ENCODE results near the gene TRIM71.
"Not testable (repeated sequence)": the region's sequence is repeated elsewhere in the genome, so short reads cannot be mapped to it uniquely, and the experiment has no call there.

TRIM71 gene

DNA sequence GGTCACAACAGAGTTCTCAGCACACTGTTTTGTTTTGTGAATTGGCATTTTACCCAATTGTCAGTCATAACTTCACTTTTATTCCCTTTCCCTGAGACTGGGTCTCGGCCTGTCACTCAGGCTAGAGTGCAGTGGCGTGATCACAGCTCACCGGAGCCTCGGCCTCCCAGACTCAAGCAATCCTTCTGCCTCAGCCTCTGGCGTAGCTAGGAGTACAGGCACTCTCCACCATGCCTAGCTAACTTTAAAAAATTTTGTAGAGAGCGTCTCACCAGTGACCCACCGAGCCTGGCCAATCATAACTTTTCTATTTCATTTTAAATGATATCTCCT is 26.5 kb downstream of the TRIM71 start:
- DNase-seq: no peak

DNA sequence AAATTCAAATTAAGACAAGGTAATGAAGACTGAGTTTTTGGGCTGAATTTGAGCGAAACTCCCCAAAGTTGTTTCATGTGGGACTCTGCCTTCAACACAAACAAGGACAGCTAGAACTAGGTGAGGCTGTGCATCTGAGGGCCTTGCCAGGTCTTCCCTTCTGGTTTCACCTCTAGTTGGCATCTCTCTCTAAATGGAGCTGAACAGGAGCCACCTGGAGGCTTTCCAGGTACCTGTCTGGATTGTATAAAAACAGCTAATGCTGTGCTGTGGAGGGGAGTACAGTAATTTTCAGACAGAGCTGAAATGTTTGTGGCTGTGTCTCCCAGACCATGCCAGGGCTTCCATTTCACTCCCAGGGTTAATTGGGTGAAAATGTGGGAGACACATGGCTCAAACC is 27.1 kb downstream of the TRIM71 start:
- DNase-seq: no peak

DNA sequence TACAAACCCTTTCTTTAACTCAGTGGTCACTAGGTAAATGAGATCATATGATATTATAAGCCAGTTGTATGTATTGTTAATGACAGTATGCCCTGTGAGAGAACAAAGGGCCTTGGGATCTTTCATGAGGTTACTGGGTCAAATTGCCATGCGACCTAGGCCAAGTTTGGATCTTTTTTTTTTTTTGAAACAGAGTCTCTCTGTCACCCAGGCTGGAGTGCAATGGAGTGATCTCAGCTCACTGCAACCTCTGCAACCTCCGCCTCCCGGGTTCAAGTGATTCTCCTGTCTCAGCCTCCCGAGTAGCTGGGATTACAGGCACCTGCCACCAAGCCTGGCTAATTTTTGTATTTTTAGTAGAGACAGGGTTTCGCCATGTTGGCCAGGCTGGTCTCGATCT is 27.7 kb downstream of the TRIM71 start:
- DNase-seq: not testable (repeated sequence)

DNA sequence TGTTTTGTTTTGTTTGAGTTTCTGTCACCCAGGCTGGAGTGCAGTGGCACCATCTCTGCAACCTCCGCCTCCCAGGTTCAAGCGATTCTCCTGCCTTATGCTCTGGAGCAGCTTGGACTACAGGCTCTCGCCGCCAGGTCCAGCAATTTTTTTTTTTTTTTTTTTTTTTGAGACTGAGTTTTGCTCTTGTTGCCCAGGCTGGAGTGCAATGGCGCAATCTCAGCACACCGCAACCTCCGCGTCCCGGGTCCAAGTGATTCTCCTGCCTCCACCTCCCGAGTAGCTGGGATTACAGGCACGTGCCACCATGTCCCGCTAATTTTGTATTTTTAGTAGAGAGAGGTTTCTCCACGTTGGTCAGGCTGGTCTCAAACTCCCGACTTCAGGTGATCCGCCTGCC is 29.2 kb downstream of the TRIM71 start:
- not testable (repeated sequence) for DNase-seq

DNA sequence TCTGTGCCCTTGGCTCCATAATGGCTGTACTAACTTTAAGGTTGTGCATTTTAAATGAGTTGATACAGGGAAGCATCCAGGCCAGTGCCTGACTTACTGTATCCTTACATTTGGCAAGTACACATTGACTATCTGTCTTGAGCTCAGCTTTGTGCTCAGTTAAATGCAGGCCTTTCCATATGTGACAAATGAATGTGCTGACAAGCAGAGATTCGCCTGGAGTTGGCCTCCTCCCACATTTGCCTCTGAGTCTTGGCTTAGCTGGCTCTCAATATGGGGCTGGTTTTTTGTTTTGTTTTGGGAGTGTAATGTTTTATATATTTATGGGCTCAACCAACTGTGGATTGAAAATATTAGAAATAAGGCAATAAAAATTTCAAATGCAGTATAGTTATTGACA is 29.7 kb downstream of the TRIM71 start:
- no peak for DNase-seq

DNA sequence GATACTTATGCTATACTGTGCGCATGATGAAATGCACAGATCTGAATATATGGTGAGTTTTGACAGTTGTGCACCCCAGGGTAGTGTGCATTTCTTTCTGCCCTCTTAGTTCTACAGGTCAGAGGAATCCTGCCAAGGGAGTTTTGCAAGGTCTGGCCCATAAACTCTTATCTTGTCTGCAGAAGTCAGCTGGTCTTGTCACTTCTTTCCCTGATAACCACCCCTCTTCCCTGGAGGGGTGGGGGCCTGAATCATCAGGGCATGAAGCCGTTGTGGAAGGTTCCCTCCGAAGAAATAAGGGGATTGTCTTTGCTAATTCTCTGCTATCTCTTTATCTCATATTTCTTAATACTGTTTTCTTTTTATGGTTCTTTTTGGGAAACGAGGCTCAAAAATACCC is 30.4 kb downstream of the TRIM71 start:
- DNase-seq: no peak

DNA sequence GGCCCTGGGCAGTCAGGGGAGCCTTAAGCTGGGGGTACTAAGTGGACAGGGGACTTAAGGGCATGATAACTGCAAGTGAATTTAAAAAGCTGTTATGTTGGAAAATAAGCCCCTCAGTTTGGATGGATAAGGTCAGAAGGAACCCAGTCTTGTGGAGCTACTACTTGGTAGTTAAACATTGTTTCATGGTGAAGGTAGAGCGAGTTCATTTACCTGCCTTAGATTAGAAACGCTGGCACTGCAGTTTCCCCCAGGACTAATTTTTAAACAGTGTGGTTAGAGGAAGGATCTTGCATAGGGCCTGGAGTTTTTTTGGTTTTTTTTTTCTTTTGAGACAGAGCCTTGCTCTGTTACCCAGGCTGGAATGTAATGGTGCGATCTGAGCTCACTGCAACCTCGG is 31.2 kb downstream of the TRIM71 start:
- DNase-seq: no peak

DNA sequence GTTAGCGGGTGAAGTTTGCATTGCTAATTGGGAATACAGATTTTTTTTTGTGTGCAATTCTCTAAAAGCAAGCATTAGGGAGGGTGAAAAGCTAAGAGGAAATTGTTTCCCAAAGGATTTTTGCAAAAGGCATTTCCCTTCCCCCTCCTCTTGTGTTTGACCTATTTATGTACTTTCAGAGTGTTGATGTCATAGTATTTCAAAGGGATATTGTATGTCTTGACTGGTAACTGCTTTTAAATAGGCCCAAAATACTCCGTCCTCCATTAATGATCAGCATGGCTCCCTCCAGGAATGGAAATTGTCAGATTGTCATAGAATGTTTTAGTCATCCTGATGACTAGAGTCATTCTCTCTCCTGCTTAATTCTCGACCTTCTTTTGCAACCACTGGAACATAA is 32.4 kb downstream of the TRIM71 start:
- no peak for DNase-seq

DNA sequence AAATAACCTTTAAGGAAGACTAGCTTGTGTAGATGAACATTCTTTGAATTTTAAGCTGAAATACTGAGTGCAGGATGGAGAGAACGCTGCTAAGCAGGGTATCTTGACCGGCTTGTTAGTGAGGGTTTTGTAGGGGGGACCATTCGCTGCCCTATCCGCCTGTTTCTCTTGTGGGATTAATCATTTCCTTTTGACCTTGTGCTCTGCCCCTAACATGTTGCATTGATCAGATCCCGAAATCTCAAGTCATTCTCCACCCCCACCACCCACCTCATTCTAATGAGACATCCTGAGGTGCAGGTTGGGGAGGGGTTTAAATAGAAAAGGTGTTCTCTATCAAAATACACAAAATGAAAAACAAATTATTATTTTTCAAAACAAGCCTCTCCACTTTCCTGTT is 32.8 kb downstream of the TRIM71 start:
- DNase-seq: no peak

DNA sequence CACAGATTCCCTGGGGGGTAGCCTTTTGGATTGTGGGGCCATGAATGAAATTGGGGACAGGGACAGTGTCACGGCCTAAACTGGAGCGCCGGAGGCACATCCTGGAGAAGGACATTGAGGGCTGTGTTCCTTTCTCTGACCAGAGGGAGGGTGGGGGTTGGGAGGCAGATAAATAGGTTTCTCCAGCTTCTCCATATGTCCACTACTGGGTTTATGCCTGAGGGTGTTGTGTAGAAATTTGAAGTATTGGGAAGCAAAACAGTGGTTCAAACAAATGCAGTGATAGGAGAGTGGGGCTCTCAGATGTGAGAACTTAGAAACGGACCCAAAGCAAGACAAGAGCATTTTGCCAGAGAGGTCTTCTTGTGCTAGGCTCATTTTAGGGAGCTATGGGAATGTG is 34.3 kb downstream of the TRIM71 start:
- no peak for DNase-seq

DNA sequence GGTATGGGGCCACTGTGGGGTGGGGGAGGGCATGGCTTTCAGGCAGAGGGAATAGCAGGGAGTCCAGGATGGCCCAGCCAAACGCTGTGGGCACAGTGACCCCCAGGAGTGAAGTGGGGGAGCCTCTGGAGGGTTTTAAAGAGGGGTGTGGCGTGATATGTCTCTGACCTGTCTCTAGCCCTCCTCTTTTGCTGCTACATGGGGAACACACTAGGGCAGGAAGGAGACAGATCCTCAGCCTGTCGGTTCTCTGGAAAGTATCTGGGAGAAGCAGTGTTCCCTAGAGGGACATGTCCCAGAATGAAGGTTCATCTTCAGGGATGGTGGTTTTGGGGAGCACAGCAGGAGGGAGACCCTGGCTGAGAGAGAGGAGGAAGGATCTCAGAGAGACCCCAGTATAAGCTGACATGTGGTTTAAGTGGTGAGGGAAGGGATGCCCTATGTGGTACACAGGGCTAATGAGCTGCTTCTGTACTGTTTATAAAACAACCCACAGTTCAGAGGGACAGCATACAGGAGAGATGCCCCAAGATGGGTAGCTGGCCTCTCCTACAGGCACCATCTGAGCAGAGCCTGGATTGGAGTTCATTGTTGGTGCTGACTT is 37.7 kb downstream of the TRIM71 start:
- no peak for DNase-seq

DNA sequence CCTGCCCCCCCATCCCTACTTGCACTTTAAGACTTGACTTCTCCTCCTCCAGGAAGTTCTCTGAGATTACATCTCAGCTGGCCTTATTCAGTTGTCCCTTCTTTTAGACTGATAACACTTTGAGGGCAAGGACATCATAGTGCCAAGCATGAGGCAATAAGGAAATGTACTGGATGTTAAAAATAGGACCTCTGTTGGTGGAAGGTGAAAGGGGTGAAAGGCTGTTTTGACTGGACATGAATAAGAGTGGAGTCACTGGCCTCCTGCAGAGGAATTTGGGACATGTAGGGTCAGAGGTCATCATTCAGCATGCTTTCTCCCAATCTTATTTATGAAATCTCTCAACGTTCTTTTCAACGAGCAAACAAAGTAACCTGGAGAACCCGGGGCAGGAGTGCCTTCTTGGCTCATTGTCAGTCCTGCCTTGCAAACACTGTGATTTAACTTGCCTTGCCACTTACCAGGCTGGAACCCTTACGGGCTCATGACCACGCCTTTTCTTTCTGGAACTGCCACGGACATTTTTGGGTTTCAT is 38.6 kb downstream of the TRIM71 start:
- DNase-seq: no peak

DNA sequence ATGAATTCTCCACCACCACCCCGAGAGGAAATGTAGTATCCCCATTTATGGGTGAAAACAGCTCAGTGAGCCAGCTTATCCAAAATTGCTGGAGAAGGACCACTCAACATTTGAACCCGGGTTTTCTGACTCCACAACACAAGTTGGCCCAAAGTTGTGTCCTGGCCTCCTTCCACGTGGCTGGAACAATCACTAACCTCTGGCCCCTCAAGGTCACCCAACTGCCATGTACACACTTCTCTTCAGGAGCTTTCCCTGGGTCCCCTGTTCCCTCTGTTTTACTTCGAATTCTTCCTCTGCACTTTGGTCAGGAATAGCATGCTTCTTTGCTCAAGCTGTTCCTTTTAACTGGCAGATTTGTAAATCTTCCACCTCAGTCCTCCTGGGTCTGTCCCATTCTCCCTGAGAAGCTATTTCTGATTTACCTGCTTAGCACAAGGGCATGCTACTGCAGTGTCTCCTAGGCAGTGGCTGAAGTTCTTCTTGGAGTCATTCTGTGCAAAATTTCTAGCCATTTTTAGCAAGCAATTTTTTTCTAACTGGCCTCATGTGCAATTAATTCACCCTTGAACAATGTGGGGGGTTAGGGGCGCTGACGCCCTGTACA is 39.2 kb downstream of the TRIM71 start:
- DNase-seq: no peak

DNA sequence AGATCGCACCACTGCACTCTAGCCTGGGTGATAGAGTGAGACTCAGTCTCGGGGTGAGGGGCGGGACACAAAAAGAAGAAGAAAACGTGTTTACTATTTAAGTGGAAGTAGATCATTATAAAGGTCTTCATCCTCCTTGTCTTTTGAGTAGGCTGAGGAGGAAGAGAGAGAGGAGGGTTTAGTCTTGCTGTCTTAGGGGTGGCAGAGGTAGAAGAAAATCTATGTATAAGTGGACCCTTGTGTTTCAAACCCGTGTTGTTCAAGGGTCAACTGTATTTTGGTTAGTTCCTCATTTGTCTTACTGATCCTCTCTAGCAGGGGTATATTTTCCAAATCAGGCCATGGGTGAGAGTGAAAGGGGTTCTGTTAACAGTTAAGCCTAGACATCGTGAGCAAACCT is 40.1 kb downstream of the TRIM71 start:
- no peak for DNase-seq

DNA sequence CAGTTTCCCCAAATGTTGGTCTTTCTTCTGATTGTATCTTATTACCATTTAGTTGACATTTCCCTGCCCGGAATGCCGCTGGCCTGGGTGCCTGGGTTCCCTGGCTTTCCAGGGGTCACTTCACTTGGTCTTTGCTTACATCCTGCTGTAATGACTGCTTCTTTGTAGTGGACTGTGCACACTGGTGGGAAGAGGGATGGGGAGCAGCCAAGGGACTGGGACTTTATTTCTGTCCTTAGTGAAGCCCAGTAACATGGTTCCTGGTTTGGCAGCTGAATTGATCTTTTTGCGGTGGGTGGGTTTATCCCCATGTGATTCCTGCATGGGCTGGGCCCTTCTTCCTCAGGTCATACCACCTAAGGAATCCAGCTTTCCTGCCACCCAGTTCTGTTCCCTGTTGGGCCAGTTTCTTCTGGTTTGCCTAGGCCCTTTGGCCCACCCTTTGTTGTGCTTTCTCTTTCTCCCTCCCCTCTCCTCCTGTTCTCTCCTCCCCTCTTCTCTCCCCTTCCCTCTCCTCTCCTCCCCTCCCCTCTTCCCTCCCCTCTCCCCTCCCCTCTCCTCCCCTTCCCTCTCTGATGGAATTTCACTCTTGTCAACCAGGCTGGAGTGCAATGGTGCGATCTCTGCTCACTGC is 41.9 kb downstream of the TRIM71 start:
- DNase-seq: no peak

DNA sequence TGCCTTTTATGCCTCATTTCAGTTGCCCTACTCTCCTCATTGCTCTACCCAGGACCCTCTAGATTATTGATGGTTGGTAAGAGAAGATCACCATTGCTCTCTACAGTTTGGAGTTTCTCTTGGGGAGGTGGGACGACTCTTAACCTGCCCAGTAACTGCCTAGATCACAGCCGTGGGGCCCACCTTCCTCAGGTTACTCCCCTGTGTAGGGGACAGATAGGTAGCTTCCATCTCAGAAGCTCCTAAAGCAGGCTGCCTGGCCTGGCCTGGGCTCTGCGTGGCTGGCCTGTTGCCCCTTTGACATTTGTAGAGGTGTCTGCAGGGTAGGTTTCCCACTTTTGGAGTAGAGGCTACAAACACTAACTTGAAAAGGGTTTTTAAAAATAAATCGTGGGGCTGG is 42.7 kb downstream of the TRIM71 start:
- no peak for DNase-seq

DNA sequence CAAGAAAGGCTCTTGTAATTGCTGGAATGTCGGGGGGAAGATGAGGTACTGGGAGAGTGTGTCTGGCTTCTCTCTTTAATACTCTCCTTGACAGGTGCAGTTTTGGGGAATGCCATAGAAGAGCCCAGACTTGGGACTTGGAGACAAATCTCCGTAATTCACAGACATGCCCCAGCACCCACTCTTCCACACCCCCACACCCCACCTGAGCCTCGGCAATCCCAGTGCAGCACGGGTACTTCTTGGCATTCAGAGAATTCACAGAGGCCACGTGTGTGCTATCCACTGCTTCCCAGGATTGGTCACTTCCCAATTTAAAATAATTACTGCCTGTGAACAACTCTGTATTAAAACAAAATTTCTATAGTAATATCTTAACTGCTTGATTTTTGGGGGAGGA is 43.9 kb downstream of the TRIM71 start:
- DNase-seq: no peak

DNA sequence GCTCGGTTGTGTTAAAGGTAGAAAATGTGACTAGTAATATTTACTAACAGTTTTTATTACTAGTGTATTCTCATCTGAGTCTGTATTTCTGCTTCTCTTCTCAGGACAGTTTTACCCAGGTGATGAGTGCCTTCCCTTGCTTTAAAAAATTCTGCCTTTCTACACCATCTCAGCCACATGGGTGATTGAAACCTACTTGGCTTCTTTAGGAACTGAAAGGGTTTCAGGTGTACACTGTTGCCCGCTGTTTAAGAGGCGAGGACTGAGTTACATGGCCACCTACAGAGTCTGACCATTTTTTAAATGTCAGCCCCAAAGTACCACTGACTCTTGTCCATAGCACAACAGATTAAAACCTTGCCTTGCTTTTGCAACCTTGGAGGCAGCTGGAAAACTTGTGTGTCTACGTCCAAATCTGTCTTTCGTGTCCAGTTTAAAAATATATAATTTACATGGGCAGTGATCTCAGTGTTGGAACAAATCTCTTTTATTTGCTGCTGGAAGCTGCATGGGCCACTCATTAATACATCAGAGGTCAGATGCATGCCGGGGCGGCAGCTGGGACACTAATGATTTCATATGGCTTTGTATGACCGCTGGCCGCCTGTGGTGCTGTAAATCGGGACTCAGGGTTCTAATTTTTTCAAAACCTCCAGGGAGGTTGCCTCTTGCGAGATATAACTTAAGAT is 44.6 kb downstream of the TRIM71 start:
- no peak for DNase-seq

DNA sequence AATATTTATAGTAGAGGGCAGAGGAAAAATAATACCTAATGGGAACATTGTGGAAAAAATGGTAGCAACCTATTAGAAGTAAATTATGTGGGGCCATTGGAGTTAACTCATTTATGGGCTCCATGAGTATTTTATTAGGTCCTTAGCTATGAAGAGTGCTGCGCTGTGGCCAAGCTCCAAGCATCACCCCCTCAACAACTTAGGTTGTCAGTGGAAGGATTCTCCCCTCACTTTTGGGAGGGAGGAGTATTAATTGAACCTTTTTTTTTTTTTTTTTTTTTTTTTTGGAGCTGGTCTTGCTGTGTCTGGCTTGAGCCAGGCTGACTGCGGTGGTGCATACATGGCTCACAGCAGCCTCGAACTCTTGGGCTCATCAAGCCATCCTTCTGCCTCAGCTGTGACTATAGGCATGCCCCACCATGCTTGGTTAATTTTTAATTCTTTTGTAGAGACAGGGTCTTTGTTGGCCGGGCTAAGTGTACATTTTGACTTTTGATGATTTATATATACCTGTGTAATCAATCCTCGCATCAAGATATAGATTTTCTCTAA is 45.2 kb downstream of the TRIM71 start:
- no peak for DNase-seq

DNA sequence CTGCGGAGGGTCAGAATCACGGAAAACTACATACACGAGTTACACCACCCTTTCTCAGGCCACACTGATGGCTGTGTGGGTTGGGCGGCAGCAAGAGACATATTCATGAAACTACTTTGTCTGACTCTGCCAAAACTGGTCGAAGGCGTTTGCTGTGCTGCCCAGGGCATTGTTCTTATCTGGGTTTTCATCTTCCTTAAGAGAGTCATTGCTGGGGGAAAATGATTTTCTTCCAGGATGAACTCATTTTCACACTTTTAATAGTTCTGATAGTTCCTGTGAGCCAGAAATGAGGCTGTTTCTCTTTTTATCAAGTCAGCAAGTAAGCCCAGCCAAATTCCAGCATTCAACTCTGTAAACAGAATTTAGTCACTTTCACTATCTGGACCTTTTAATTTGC is 47.6 kb downstream of the TRIM71 start:
- DNase-seq: no peak

DNA sequence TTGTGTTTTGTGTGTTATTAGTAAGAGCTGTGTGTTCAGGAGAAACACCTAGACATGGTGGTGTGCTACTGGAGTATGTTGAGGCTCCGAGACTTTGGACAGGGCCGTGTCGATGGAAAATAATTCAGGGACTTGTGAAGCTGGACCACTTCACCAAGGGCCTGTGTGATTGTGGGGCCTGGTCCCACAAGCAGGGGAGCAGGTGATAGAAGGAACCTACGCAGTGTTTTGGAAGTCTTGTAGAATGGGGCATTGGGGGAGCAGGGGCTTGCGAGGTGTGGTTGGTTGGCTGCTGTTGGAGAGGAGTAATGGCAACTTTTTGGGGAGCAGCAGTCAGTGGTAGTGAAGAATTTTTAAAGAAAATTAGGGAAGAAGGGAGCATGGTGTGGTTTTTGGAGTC is 48.7 kb downstream of the TRIM71 start:
- DNase-seq: no peak

DNA sequence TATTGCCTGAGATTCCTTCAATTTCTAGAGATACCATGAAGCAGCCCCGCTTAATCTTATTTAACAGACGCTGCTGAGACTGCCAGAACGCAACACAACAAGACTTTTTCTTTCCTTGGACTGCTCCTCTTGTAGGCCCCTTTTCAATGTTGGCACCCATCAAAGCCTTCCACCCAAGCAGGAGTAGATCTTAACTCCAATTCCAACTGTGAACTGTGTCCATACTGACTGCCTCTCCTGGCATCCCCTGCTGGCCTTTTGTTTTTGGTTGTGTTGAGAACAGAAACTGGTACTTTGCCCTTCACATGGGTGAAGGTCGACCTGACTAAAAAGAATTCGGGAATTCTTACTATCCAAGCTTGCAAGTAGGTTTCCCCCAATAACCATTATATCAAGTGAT is 50.2 kb downstream of the TRIM71 start:
- no peak for DNase-seq

DNA sequence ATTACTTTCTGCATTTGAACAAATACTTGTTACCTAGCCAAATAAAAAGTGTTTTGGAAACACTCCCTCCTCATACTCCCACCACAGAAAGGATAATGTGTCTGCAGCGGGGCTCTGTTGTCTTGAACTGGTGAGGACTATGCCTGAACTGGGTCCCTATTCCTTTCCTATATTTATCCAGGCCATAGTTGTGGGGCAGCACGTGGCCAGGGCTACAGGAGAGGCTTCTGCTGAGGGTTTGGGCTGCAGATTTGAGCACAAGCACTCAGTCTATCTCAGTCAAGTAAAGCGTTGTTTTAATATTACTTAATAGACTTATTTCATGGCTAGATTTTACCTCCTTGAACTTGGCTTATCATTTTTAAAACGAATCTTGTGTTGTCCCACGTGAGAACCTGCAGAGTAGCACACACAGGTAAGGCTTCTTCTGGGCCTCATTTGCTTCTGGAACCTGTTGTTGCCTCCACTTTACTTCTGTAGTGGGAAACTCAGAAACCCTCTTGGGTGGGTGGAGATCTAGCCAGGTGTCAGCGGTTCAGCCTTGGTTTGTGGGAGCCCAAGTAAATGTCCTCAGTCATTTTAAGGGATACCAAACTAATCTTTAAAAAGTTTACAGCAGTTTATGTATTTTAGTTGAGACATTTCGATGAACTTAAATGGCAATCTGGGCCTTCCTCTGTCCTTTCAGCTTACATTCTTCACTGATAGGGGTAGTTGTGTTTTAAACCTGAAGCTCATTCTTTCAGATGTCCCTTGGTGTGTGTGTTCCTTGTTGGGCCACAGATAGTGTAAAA is 51.1 kb downstream of the TRIM71 start:
- DNase-seq: no peak
